Measurements from ENCODE around the gene SPG21. TPM values are rescaled to one million over a fixed set of nuclear protein-coding genes. Genes with fewer than 3 reads are reported as not detected.

The SPG21 gene
- total RNA-seq, 1 experiment from 2014 or later: 66.6 TPM

GRCh38 chr15:65038428-65038827 is 48.7 kb upstream of the SPG21 start:
- no peak overlapping the region for H2AK5ac ChIP-seq (ENCODE audit: insufficient read length, low read length)
- no peak overlapping the region for H2BK12ac ChIP-seq (ENCODE audit: insufficient read length, low read depth, low read length)
- no CpG with 5 or more reads among the region's 3 CpGs for WGBS (ENCODE audit: extremely low coverage, insufficient read length, low lambda C conversion rate)
- H4K8ac ChIP-seq (replicated peaks; ENCODE audit: insufficient read length, low read depth, low read length): no peak overlapping the region
- no peak for TF ChIP-seq CTCF (conservative IDR thresholded peaks at IDR 0.05)
- H3K27me3 Mint-ChIP-seq (ENCODE audit: low read depth): peaks cover 5% of the 10 kb centered on the region; the same call in 1 of the 2 replicates
- H3K18ac ChIP-seq (ENCODE audit: insufficient read length, low read depth, low read length): no peak overlapping the region
- H3K56ac ChIP-seq (ENCODE audit: insufficient read length, low read depth, low read length): no peak overlapping the region
- no peaks in the 10 kb centered on the region for H4K20me1 ChIP-seq (ENCODE audit: control insufficient read depth, insufficient read depth, insufficient read length)
- no peak for DNase-seq
- H2AFZ ChIP-seq (ENCODE audit: low read length): no peak overlapping the region
- no peaks in the 10 kb centered on the region for H3K79me1 ChIP-seq (ENCODE audit: insufficient read depth, low read depth, low read length, poor library complexity, severe bottlenecking)
- H3K36me3 Mint-ChIP-seq (ENCODE audit: insufficient read depth in 1 of 3, low read depth in 3 of 3): no peaks in the 10 kb centered on the region
- H3K23me2 ChIP-seq (ENCODE audit: insufficient read length, low read depth, low read length, poor library complexity, severe bottlenecking): no peaks in the 10 kb centered on the region
- H2BK120ac ChIP-seq (ENCODE audit: low read depth, low read length, poor library complexity, severe bottlenecking): no peak overlapping the region
- no peak overlapping the region for H3K23ac ChIP-seq (ENCODE audit: insufficient read length, low read depth, low read length)
- H3K27ac Mint-ChIP-seq: no peak overlapping the region
- H4K91ac ChIP-seq (ENCODE audit: insufficient read length, low read depth, low read length): no peak overlapping the region
- no peak overlapping the region for H3K14ac ChIP-seq (ENCODE audit: insufficient read depth, low read length)
- no peak overlapping the region for H3K27ac ChIP-seq (ENCODE audit: insufficient read length, low read depth, low read length)
- no peaks in the 10 kb centered on the region for H3K9me3 ChIP-seq (ENCODE audit: control insufficient read depth, low read depth, low read length)
- no peaks in the 10 kb centered on the region; a peak in 1 of 4 replicates for H3K4me1 Mint-ChIP-seq
- H3K9ac ChIP-seq (ENCODE audit: extremely low read depth, insufficient read length, low read length): no peak overlapping the region
- no peak overlapping the region for H3K4ac ChIP-seq (ENCODE audit: low read depth, low read length)
- no peak overlapping the region for H3T11ph ChIP-seq (ENCODE audit: low read length)
- no peaks in the 10 kb centered on the region for H3K27me3 ChIP-seq (ENCODE audit: insufficient read depth, low read length)
- H3K9me3 Mint-ChIP-seq: no peaks in the 10 kb centered on the region
- H3K79me2 ChIP-seq (ENCODE audit: insufficient read depth, low read length): no peaks in the 10 kb centered on the region
- H2BK20ac ChIP-seq (ENCODE audit: low read depth, low read length, poor library complexity, severe bottlenecking): no peak overlapping the region
- H3K4me1 ChIP-seq (ENCODE audit: insufficient read depth, low read length): no peaks in the 10 kb centered on the region
- H3K4me2 ChIP-seq (ENCODE audit: insufficient read depth, insufficient read length, low read length): no peak overlapping the region
- H3K4me3 Mint-ChIP-seq: no peak overlapping the region
- no peak overlapping the region for H2BK15ac ChIP-seq (ENCODE audit: low read depth, low read length)
- no peak overlapping the region for H4K5ac ChIP-seq (ENCODE audit: insufficient read length, low read depth, low read length)
- H2BK5ac ChIP-seq (ENCODE audit: insufficient read length, low read length): no peak overlapping the region
